Liver (tissue), 9 donors: ENCODE results near the gene ANKRD31. TPM values are rescaled to one million over a fixed set of nuclear protein-coding genes. Genes with fewer than 3 reads are reported as not detected.

ENCODE experiments used
- DNase-seq: peaks from one replicate; pipeline ENCODE4 v3.0.0-alpha.2; 2017; ENCODE audit warnings: low spot score
- H3K27ac ChIP-seq, 2 donors: one replicate each; pipeline ENCODE4 v1.7.0; 2013; ENCODE audit warnings: inconsistent platforms in 2 of 2, low read length in 2 of 2, control low read depth in 1 of 2, low read depth in 1 of 2, mild to moderate bottlenecking in 1 of 2
- H3K27me3 ChIP-seq, 4 donors: one replicate each; pipeline versions ENCODE4 v1.6.1 to v1.7.0; 2013; ENCODE audit warnings: low read length in 3 of 4, inconsistent platforms in 1 of 4, mild to moderate bottlenecking in 1 of 4, moderate library complexity in 1 of 4; ENCODE audit not compliant: control insufficient read depth in 4 of 4, insufficient read depth in 4 of 4
- H3K36me3 ChIP-seq, 4 donors: one replicate each; pipeline versions ENCODE4 v1.6.1 to v1.7.0; 2013; ENCODE audit warnings: low read length in 3 of 4, mild to moderate bottlenecking in 3 of 4, low read depth in 1 of 4, moderate library complexity in 1 of 4; ENCODE audit not compliant: control insufficient read depth in 4 of 4, insufficient read depth in 3 of 4
- H3K4me1 ChIP-seq, 4 donors: one replicate each; pipeline versions ENCODE4 v1.6.1 to v1.7.0; 2013; ENCODE audit warnings: low read length in 3 of 4, mild to moderate bottlenecking in 3 of 4, moderate library complexity in 1 of 4; ENCODE audit not compliant: control insufficient read depth in 4 of 4, insufficient read depth in 4 of 4
- H3K4me3 ChIP-seq, 3 donors: one replicate each; pipeline versions ENCODE4 v1.6.1 to v1.7.0; 2013; ENCODE audit warnings: low read length in 3 of 3, control low read depth in 1 of 3, low read depth in 1 of 3, mild to moderate bottlenecking in 1 of 3
- H3K9ac ChIP-seq, 2 donors: one replicate each; pipeline ENCODE4 v1.7.0; 2013; ENCODE audit warnings: low read length in 2 of 2, mild to moderate bottlenecking in 2 of 2, moderate library complexity in 2 of 2, control low read depth in 1 of 2, low read depth in 1 of 2
- H3K9me3 ChIP-seq, 4 donors: one replicate each; pipeline versions ENCODE4 v1.6.1 to v1.7.0; 2013; ENCODE audit warnings: low read length in 3 of 4; ENCODE audit not compliant: control insufficient read depth in 4 of 4
- EGR1 ChIP-seq, 2 donors: IDR thresholded peaks; 2 replicates each; pipeline ENCODE4 v1.6.1; 2016 to 2018; ENCODE audit warnings: antibody characterized with exemption in 2 of 2, low read depth in 2 of 2
- FOXA1 ChIP-seq: IDR thresholded peaks from 2 replicates; pipeline ENCODE4 v1.6.1; 2016; ENCODE audit warnings: antibody characterized with exemption
- FOXA2 ChIP-seq: IDR thresholded peaks from 2 replicates; pipeline ENCODE4 v1.6.1; 2016; ENCODE audit warnings: antibody characterized with exemption
- GABPA ChIP-seq, 2 donors: IDR thresholded peaks in 1 of 2; conservative IDR thresholded peaks in 1 of 2; 2 replicates each; pipeline ENCODE4 v1.6.1; 2016; ENCODE audit warnings: antibody characterized with exemption in 2 of 2, mild to moderate bottlenecking in 1 of 2, moderate library complexity in 1 of 2
- HNF4A ChIP-seq, 2 donors: conservative IDR thresholded peaks; 2 replicates each; pipeline ENCODE4 v1.6.1; 2016; ENCODE audit warnings: antibody characterized with exemption in 2 of 2, mild to moderate bottlenecking in 2 of 2
- HNF4G ChIP-seq: IDR thresholded peaks from 2 replicates; pipeline ENCODE4 v1.6.1; 2016; ENCODE audit warnings: antibody characterized with exemption
- JUND ChIP-seq, 2 donors: IDR thresholded peaks; 2 replicates each; pipeline ENCODE4 v1.6.1; 2016; ENCODE audit warnings: antibody characterized with exemption in 2 of 2
- MAX ChIP-seq: IDR thresholded peaks from 2 replicates; pipeline ENCODE4 v1.6.1; 2016; ENCODE audit warnings: antibody characterized with exemption
- NR2F2 ChIP-seq: IDR thresholded peaks from 2 replicates; pipeline ENCODE4 v1.6.1; 2016; ENCODE audit warnings: antibody characterized with exemption
- RAD21 ChIP-seq, 2 donors: IDR thresholded peaks; 2 replicates each; pipeline ENCODE4 v1.6.1; 2016; ENCODE audit warnings: antibody characterized with exemption in 2 of 2, mild to moderate bottlenecking in 2 of 2
- REST ChIP-seq: IDR thresholded peaks from 2 replicates; pipeline ENCODE4 v1.6.1; 2016; ENCODE audit warnings: antibody characterized with exemption, mild to moderate bottlenecking
- SP1 ChIP-seq: IDR thresholded peaks from 2 replicates; pipeline ENCODE4 v1.6.1; 2018; ENCODE audit warnings: antibody characterized with exemption, mild to moderate bottlenecking
- TAF1 ChIP-seq: conservative IDR thresholded peaks from 2 replicates; pipeline ENCODE4 v1.6.1; 2016; ENCODE audit warnings: antibody characterized with exemption, mild to moderate bottlenecking
- YY1 ChIP-seq: IDR thresholded peaks from 2 replicates; pipeline ENCODE4 v1.6.1; 2016; ENCODE audit warnings: antibody characterized with exemption, mild to moderate bottlenecking
- ZBTB33 ChIP-seq: IDR thresholded peaks from 2 replicates; pipeline ENCODE4 v1.6.1; 2016; ENCODE audit warnings: antibody characterized with exemption
- WGBS: extraction: QIAGEN DNeasy Blood & Tissue Kit; methylation state at CpG from one replicate; pipeline ENCODE4 v1.1.7; 2013; 5-methylcytosine and 5-hydroxymethylcytosine counted together
- polyA plus RNA-seq, 2 donors: library from polyadenylated mRNA; stranded (reverse) in 1 of 2; unstranded in 1 of 2; fragments of 200-250 nt in 1 of 2; fragments of >200 nt in 1 of 2; fragmentation: Nextera tagmentation in 1 of 2; extraction: Ambion mirVana in 1 of 2; gene quantifications; one replicate each; pipeline versions ENCODE4 v1.2.1 to v1.2.3, GENCODE V29; 2013 to 2015
- total RNA-seq, 2 donors: library from RNA; depleted of rRNA; stranded (reverse); fragments of >200 nt; gene quantifications; one replicate each; pipeline ENCODE4 v1.2.3, GENCODE V29; 2014
- TF ChIP-seq, protein P1 (sequence below): IDR thresholded peaks from 2 replicates; pipeline ENCODE4 v1.6.1; 2016; ENCODE audit warnings: antibody characterized with exemption
- donor health status: healthy.
- donor health status: healthy.
- donor health status: healthy.
- donor health status: healthy.
- donor health status: healthy.

The ANKRD31 gene
- total and polyA plus RNA-seq, 4 donors = 0.03 to 0.08 (median 0.04) TPM

DNA sequence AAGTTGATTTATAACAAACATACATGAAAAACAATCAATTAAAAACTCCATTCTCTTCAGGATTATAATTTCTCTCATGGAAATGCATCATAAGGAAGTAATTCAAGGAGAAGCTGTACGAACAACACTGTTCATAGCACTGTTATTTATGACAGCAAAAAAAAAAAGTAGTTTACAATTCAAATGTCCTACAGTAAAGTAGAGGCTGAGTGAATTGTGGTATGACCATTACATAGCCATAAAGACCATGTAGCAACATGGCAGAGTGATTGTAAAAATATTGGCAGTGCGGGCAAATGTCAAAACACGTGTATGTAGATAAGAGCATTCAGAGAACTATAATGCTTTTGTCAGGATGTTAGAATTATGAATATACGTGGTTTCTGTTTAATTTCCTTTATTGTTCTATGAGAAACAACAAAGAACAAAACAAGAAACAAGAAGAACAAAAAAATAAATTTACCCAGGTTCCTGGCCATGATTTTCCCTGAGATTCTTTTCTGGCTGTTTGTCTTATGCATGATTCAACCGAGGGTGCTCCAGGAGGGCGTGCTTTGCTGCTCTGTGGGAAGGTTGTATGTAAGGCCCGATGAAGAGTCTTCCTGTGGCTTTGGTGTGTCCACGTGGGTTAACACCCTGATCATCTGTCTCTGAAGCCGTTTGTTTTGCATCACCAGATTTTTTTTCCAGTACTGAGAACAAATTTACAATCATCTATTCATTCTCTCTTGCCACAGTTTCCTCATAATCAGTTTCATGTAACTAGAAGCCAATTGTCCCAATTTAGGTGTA, 213.1 kb downstream of the ANKRD31 start:
- H3K4me3 ChIP-seq = no peak overlapping the region
- TF ChIP-seq MAX (no peak), RAD21 (IDR thresholded peaks at IDR 0.05) (no peak), NR2F2 (no peak), FOXA2 (no peak), TAF1 (no peak), HNF4A (conservative IDR thresholded peaks at IDR 0.05) (no peak), SP1 (no peak)
- H3K9me3 ChIP-seq = no peaks in the 10 kb centered on the region
- no peak for DNase-seq
- H3K36me3 ChIP-seq = no peaks in the 10 kb centered on the region
- no peaks in the 10 kb centered on the region for H3K4me1 ChIP-seq
- WGBS = 75% methylated on average over 9 of the region's 9 CpGs
- H3K9ac ChIP-seq = no peak overlapping the region
- no peak overlapping the region for H3K27ac ChIP-seq
- no peaks in the 10 kb centered on the region for H3K27me3 ChIP-seq

DNA sequence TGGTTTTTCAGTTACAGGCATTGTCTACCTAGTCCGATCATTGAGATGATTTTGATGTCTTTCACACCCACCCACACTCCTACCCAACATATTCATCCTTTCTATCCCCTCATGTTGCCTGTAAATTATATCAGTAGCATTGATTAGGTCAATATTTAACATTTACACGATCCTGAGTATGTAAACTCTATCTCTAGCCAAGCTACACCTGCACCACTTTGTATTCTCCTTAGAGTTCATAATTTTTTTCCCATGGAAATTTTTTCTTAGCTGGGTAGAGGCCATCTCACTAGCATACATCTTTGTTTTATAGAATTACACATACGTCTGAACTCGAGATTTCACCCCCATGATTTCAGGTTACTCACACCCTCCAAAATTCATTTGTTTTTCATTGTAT, 214.9 kb downstream of the ANKRD31 start:
- Histone ChIP-seq H3K27ac (no peak overlapping the region), H3K9ac (no peak overlapping the region), H3K36me3 (no peaks in the 10 kb centered on the region), H3K9me3 (no peaks in the 10 kb centered on the region), H3K4me3 (no peak overlapping the region), H3K4me1 (no peaks in the 10 kb centered on the region), H3K27me3 (no peaks in the 10 kb centered on the region)
- WGBS = 78% methylated on average over 4 of the region's 4 CpGs
- TF ChIP-seq RAD21 (IDR thresholded peaks at IDR 0.05) (no peak), EGR1 (IDR thresholded peaks at IDR 0.05; ENCODE audit: low read depth in 2 of 2) (no peak), HNF4A (conservative IDR thresholded peaks at IDR 0.05) (no peak), REST (no peak), FOXA1 (no peak), TAF1 (no peak), MAX (no peak), HNF4G (no peak), NR2F2 (no peak), FOXA2 (no peak), YY1 (no peak), ZBTB33 (no peak), GABPA (IDR thresholded peaks at IDR 0.05 in 1 of 2, conservative IDR thresholded peaks at IDR 0.05 in 1 of 2) (no peak), JUND (IDR thresholded peaks at IDR 0.05) (no peak)
- TF ChIP-seq, protein P1, sequence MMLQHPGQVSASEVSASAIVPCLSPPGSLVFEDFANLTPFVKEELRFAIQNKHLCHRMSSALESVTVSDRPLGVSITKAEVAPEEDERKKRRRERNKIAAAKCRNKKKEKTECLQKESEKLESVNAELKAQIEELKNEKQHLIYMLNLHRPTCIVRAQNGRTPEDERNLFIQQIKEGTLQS = no peak
- DNase-seq = no peak
